ENCODE results near the gene TMEM54.

TMEM54 gene, protein sequence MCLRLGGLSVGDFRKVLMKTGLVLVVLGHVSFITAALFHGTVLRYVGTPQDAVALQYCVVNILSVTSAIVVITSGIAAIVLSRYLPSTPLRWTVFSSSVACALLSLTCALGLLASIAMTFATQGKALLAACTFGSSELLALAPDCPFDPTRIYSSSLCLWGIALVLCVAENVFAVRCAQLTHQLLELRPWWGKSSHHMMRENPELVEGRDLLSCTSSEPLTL
- 0 to 0.13 reads per million in 2 donors for total RNA-seq

DNA sequence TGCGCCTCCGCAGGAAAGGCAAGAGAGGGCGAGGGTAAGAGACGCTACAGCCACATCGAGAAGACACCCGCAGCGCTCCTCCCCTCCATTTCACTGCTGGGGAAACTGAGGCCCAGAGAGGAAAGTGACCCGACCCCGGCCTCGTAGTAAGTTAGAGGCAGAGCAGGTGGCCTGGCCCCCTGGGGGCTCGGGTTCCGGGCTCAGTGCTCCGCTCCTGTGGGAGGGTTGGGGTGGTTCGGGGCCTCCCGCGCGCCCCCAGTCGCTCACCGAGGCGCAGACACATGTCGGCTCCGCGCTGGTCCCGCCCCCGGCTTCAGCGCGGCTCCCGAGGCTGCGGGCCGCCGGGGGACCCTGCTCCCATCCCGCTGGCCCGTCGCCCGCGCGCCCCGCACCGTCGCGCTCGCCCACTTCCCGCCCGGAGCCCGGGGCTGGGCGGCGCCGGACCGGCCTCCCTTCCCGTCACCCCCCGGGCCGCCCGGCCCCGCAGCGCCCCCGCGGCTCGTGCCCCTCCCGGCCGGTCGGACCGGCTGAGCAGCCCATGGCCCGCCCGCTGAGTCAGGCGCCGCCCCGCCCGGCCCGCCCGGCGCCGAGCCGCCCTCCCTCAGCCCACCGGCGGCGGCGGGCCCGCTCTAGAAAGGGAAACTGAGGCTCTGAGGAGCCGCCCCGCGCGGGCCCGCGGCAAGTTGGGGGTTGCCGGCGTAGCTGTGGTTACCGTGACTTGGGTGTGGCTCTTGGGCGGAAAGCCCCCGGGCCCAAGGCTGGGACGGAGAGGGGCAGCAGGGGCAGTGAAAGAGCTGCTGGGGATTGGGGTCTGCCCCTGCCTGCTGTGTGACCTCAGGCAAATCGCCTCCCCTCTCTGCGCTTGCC, at the start of gene TMEM54:
TSS of gene TMEM54 (minus strand) at position 434 of the 867 bp plus-strand sequence. CDS start at position 283, 151 bp downstream.
- no peak for DNase-seq

DNA sequence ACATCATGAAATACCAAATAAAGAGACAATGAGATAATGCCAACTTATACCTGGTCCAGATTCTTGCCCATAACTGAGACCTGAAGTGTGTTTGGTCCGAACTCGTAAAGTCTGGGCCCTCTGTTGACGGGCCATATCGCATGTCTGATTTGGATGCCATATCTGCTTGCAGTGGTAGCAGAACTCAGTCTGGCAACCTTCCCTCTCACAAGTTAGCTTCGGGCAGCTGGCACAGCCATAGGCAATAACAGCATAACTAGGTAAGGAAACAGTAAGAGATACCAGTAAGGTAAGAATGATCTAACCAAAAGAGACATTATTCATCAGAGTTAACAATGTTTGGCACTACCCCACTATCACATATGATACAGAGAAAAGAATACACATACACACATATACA, 48.3 kb upstream of the TMEM54 start:
- no peak for DNase-seq

DNA sequence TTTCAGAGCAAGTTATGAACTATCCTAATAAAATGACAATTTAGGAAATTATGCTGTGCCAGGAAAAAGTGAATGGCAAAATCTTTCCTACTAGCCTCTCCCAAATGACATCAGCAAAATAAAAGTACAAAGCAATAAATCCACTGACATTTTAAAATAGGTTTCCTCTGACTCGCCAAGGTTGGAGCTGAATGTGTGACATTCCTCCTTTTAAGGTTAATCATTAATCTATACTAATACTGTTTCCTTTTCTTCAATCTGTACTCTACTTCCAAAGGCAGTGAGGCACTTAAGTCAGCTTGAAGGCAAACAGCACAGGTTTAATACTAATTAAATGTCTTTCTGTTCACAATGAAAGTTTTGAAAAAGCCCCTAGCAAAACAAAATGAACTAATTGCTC, 47.7 kb upstream of the TMEM54 start:
- no peak for DNase-seq

DNA sequence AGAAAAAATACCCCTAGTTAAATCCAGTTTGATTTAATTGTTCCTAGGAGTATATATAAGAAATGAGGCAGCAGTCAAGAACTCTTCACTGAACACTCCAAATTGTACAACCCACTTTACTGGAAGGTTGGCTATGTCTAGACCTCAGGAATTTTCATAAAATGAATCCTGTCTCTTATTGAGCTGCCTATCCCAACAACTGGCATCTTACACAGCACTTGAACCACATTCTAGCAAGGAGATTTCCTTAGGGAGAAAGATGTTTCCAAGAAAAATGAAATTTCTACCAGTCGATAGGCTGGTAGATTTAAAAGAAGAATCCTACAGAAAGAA, 47.2 kb upstream of the TMEM54 start:
- no peak for DNase-seq

DNA sequence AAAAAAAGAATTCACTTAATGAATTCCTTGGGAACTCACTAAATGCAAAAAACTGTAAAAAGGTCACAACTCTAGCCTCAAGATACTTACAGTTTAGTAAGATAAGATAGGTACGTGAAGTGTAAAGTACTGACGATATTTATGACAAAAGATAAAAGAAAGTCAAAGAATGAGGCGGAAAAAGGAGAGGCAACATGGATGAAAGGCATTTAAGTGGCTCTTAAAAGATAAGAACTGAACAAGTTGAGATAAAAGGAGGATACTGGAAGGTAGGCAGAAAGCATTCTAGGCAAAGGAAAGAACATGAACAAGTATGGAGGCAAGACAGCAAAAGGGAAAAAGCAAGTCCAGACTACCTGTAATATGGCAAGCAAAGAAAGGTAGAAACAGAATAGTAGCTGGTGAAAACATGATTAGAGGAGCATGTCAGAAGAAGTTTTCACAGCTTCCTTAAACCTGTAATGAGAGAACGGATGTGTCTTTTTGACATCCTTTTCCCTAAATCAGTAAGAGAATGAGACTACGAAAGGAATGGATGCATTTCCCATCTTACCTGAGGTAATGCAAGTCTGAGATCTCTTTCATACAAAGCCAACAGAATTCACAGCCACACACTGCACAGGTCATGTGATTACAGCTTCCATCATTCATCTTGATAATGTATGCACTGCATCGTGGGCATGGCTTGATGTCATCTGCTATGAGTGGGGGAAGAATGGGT, 46.6 kb upstream of the TMEM54 start:
- DNase-seq = no peak

DNA sequence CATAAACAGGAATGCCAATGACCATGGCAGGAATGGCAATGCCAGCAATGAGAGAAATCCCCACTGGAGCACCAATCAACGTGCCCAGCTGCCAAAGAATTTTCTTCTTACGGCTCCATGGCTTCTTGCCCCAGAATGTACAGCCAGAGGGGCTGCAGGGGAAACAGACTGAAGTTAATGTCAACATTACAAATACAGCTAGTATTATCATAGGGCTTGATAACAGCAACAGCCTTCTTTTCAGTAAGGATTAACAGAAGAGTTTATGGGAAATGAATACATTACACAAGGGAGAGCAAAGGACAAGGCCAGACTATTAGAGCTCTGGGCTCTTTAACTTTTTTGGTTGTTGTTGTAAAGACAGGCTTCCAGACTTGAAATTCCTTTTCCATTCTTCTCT, 45.2 kb upstream of the TMEM54 start:
- DNase-seq = no peak

DNA sequence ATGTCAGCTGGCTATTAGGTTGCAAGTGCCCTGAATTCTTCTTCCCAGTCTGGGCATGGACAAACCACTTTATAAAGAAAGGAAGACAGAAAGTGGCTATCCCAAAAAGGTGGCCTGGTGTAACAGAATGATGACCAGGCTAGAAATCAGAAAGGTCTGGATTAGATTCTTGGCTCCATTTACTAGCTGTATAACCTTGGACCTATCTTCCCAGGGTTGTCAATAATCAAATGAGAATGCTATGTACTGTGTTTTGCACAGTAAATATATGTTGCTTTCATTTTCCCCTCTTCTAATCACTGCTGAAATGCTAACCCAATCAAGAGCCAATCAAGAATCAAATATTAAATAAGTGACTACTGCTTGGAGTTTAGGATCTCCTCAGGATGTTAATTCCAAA, 43.0 kb upstream of the TMEM54 start:
- DNase-seq = no peak

DNA sequence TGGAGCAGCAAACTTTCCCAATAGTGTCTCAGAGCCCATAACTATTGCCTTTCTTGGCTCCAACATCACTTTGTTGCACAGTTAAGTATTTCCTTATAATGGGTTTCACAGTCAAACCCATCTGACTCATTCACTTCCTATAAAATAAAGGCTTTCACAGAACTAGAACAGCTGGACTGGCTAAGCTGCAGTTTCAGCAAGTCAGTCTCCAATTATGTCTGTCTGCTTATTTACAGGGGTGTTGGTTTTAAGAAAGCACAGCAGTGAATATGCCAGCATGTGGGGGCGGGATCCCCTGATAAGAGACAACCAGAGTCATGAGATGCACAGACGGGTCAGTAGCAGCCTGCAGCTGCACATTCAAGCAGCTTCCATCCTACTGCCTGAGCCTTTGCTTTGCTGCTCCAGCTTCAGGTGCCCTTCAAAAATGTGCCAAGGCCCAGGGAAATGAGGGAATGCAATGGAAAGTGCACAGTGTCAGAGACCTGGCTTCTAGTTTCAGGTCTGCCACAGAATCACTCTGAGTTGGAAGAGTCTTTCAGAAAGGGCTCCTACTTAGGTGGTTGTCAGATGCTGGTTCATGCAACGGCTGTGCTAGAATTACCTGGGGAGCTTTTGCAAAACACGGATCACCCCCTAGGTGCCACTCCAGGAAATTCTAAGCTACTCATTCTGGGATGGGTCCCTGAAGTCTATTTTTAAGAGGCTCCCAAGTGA, 38.6 kb upstream of the TMEM54 start:
- peak in 1 of 5 experiments; percentile 43 for DNase-seq

DNA sequence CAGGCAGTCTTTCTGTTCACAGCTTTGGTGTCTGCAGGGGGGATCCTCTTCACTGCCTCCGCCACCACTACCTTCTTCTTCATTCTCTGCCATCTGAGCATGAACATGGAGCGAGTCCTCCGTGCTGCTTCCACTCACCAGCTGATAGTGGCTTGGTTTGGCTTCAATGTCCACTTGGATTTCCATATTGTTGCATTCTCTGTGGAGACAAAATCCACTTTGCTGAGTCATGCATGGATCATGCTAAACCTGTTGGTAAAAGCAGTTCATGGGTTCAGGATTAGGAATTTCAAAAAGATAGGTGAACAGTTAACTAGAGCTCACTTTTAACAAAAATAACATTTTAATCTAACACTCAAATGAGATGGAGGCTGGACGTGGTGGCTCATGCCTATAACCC, 35.9 kb upstream of the TMEM54 start:
- DNase-seq = no peak

DNA sequence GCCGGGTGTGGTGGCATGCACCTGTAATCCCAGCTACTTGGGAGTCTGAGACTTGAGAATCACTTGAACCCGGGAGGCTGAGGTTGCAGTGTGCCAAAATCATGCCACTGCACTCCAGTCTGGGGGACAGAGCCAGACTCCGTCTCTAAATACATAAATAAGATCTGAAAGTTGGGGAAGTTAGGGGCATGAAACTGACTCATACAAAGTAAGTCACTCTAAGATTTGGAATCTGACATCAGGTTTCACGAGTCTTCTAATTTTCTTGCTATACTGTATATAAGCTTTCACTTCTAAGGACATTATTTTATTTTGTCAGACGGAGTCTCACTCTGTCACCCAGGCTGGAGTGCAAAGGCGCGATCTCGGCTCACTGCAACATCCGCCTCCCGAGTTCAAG, 33.3 kb upstream of the TMEM54 start:
- DNase-seq = no peak

DNA sequence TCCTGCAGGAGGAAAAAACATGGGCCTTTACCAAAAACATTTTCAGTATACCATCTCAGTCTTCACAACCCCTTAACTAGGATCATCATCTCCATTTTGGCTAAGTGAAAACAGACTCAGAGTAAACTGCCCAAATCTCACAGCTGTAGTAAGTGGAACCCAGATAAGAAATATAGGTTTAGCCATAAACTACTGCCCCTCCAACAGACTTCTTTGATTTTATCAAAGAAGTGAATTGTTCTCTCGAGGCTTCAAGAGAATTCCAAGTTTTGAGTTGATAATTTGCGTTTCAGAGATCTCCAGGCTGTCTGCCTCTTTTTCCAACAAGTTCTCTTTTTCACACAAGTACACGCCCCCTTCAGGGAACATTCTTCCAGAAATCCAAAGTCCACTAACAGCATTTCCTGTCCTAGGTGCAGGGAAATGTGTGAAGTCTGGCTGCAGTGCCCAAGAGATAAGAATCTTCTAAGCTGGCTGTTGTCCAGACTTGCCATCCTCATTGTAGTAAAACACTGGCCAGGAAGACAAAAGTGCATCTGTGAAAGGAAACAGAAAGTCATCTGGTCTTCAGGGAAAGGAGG, 32.6 kb upstream of the TMEM54 start:
- DNase-seq = no peak

DNA sequence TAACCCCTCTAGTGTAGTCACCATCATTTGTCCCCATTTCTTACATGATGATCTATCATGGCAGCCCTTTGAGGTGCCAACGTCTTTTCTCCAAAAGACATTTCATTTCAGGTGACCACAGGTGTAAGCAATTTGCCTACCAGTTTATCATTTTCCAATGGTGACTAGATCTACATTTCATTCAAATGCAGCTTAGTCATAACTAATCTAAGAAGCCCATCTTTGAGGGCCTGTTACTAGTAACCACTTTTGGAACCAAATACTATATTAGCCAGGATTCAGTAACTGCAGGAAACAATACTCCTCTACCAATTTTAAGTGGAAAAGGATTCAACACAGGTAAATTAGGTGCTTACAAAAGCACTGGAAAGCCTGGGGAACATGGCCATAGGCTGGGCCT, 30.6 kb upstream of the TMEM54 start:
- no peak for DNase-seq

DNA sequence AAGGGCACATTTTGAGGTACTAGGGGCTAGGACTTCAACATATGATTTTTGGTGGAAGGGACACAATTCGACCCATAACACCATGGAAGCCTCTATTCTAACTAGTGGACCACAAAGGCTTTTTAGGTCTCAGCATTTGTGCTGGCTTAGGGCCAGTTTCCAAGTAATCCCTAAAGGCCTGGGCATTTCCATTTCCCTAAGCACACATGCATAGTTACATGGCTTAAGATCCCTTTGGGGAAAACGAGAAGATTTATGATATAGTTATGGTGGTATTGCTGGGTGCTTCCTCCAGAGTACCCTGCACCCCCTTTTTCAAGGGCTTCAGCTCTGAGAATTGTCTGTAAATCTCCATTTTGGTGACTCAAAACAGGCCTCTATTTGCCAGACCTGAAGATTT, 28.2 kb upstream of the TMEM54 start:
- DNase-seq = no peak

DNA sequence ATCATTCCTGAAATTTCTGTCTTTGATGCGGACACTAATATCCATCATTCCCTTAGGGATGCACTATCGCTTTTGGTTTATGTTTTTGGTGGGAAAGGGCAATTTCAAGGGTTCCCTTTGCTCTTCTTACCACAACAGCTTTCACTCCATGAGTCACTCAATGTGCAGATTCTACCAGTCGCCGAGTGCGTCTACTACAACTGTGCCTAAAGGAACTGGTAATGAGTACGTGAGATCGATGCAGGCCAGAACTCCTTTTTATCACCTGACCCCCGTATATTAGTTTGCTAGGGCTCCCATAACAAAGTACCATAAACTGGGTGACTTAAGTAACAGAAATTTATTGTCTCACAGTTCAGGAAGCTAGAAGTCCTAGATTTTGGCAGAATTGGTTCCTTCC, 27.5 kb upstream of the TMEM54 start:
- no peak for DNase-seq

DNA sequence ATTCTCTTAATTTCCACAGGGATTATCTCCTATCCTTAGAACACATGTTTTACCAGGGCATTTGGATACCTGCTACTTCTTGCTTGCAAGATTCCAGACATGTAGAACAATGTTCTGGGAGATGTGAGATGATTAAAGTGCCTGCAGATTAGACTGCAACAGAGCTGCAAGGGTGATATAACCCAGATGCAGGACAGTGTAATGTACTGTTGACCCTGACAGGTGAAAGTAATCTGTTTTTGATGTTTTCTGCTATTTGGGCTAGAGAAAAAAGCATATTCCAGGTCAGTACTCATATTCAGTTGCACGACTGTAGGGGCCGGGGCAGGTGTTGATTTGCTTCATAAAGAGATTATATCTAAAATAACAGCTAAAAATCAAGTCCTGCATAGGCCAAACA, 27.1 kb upstream of the TMEM54 start:
- DNase-seq = no peak

DNA sequence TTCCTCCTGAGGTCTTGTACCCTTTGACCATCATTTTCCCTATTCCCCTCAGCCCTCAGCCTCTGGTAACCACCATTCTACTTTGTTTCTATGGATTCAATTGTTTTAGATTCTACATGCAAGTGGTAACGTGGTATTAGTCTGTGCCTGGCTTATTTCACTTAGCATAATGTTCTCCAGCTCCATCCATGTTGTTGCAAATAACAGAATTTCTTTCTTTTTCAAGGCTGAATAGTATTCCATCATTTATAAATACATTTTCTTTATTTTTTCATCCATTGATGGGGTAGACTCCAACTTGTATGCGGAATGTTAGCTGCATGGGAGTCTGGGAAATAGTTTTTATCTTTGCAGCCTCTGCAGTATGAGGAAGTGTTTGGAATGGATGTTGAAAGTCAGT, 26.3 kb upstream of the TMEM54 start:
- DNase-seq = no peak

DNA sequence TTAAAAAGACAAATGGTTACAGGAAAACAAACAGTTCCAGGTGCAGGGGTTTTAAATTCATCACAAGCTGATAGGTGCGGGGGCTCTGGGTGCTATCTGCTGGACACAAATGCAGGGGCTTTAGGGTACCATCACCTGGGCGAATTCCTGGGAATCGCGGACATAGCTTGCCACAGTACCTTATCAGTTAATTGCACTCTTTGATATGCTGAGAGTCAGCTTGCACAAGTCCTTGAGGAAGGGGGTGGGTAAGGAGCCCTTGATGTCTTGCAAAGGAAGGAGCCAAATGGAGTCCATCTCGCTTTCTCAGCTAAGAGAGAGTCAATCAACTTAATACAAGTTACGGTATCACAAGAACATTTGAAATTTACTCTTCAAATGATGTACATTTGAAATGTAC, 25.4 kb upstream of the TMEM54 start:
- DNase-seq = no peak

DNA sequence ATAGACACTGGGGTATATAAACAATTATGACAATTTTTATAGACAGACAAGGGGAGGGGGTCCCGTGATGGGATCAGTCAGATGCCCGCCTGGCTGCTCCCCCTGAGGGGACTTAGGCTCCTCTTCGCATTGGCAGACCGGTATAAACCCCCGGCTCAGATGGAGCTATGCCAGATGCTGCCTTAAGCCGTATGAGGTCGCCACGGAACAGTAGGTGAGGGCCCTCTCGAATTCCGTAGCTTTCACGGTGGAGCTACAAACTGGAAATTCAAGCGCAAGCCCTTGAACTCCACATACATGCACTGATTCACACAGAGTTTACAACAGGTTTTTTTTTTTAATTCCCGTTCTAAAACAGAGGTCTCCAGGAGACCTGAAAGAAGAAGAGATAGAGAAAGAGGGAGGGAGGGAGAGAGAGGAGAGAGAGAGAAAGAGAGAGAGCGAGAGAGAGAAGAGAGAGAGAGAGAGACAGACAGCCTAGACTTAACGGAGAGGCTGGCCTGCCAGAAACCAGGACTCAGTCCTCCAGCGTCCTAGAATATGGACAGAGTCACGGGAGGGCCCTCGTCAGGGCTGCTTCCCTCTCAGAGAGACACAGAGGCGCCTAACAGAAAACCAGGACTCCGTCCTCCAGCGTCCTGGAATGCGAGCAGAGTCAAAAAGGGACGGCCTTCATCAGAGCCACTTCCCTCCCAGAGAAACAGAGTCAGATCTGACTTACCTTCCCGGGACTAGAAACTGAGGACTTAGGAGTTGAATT, 24.4 kb upstream of the TMEM54 start:
- DNase-seq = peak in 1 of 5 experiments; percentile 58

DNA sequence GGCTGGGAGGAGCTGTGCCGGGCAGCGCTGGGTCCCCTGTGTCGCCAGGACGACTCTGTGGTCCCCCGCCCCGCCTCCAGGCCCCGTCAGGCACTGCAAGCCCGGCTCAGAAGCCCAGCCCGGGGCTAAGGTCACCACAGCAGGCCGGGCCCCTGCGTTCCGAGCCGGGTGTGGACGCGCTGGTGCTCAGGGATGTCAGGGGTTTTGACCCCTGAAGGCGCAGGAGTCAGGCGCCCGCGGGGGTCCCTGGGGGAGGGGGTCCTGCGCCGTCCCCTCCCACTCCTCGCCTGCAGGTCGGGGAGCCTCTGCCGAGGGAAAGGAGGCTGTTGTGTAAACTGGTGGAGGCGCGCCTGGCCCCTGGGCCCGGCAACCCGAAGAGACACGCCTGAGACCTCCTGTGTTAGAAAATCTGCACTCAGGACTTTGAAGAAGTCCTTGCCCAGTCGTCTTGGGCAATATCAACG, 23.7 kb upstream of the TMEM54 start:
- DNase-seq = no peak

DNA sequence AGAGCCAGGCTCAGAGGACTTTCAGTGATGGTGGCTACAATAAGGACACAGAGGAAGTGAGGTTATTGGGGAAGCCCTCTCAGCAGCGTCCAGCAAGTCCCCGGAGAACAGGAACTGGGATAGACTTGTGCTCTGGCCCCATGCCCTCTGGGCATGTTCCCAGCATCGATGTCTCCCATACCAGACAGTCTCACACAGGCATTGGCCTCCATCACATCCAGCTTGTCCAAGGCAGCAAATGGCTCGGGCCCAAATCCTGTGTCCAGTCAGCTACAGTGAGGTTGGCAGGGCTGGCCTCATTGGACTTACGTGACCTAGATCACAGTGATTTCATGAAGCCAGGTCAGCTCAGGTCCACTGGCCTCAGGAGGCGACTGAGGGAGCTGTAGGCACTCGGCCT, 19.6 kb upstream of the TMEM54 start:
- no peak for DNase-seq

DNA sequence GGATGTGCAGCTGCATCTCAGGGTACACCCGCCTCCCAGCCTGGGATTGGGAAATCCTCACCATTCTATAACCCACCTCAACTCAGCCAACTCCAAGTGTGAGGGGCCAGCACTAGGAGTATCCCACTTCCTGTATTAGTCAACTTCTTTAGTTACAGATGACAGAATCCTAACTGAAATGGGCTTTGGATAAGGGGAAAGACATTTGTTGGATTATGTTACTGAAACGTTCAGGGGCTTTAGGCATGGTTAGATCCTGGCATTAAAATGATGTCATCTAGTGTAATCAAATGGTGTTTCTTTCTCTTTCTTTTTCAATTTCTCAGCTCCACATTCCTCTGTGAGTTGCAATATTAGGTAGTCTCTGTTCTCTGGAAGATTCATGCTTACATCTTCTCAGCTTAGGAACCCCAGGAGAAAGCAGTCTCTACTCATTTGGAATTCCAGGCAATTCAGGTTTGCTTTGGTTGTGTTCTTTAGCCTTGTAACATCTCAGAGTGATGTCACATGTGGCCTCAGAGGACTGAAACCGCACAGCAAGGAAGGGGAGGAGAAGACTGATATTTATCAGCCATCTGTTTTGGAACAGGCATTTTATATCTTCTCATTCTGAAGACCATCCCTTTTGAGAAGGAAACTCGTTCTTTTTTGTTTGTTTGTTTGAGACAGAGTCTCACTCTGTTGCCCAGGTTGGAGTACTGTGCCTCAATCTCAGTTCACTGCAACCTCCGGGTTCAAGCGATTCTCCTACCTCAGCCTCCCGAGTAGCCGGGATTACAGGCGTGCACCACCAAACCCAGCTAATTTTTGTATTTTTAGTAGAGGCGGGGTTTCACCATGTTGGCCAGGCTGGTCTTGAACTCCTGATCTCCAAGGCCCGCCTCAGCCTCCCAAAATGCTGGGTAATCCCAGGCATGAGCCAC, 18.9 kb upstream of the TMEM54 start:
- no peak for DNase-seq
